WTC11 (cell line): ENCODE data around the gene CEMIP.

ENCODE experiments used
- AFF4 ChIP-seq: sonication (generic); formaldehyde crosslinking; IDR thresholded peaks from 2 replicates; pipeline ENCODE4 v1.8.1; 2023; ENCODE audit warnings: mild to moderate bottlenecking, missing genetic modification reagents, borderline replicate concordance
- ARID4B ChIP-seq: sonication (generic); formaldehyde crosslinking; IDR thresholded peaks from 2 replicates; pipeline ENCODE4 v1.8.0; 2023; ENCODE audit warnings: missing genetic modification reagents, mild to moderate bottlenecking, borderline replicate concordance
- ATF1 ChIP-seq: sonication (generic); formaldehyde crosslinking; IDR thresholded peaks from 2 replicates; pipeline ENCODE4 v1.8.1; 2023; ENCODE audit warnings: mild to moderate bottlenecking, moderate library complexity, missing genetic modification reagents
- CTCF ChIP-seq: fragments of 200-600 bp; IDR thresholded peaks from 2 replicates; pipeline ENCODE4 v1.8.0; 2022; ENCODE audit warnings: antibody characterized with exemption
- E2F1 ChIP-seq: sonication (generic); formaldehyde crosslinking; IDR thresholded peaks from 2 replicates; pipeline ENCODE4 v1.8.0; 2022; ENCODE audit warnings: mild to moderate bottlenecking, missing genetic modification reagents
- E2F4 ChIP-seq: sonication (generic); formaldehyde crosslinking; IDR thresholded peaks from 2 replicates; pipeline ENCODE4 v1.8.1; 2022; ENCODE audit warnings: low read depth, mild to moderate bottlenecking, moderate library complexity, missing genetic modification reagents, borderline replicate concordance
- E2F5 ChIP-seq: sonication (generic); formaldehyde crosslinking; IDR thresholded peaks from 2 replicates; pipeline ENCODE4 v1.8.1; 2022; ENCODE audit warnings: mild to moderate bottlenecking, moderate library complexity, missing genetic modification reagents
- FOXJ3 ChIP-seq: sonication (generic); formaldehyde crosslinking; IDR thresholded peaks from 2 replicates; pipeline ENCODE4 v1.9.0; 2021; ENCODE audit warnings: missing genetic modification reagents, mild to moderate bottlenecking, borderline replicate concordance
- FOXK1 ChIP-seq: sonication (generic); formaldehyde crosslinking; IDR thresholded peaks from 2 replicates; pipeline ENCODE4 v1.8.0; 2022; ENCODE audit warnings: mild to moderate bottlenecking, moderate library complexity, missing genetic modification reagents
- HMGXB4 ChIP-seq: sonication (generic); formaldehyde crosslinking; IDR thresholded peaks from 2 replicates; pipeline ENCODE4 v1.8.1; 2023; ENCODE audit warnings: mild to moderate bottlenecking, moderate library complexity, missing genetic modification reagents
- MAX ChIP-seq: sonication (generic); formaldehyde crosslinking; IDR thresholded peaks from 2 replicates; pipeline ENCODE4 v1.8.0; 2022; ENCODE audit warnings: mild to moderate bottlenecking, missing genetic modification reagents
- SMAD3 ChIP-seq: sonication (generic); formaldehyde crosslinking; IDR thresholded peaks from 2 replicates; pipeline ENCODE4 v1.8.0; 2022; ENCODE audit warnings: missing genetic modification reagents, mild to moderate bottlenecking, borderline replicate concordance

GRCh38 chr15:80984856-80985255 is 205.7 kb downstream of the CEMIP start:
- TF ChIP-seq ARID4B (CRISPR knock-in tag) = no peak
- no peak for TF ChIP-seq MAX (CRISPR knock-in tag)
- no peak for TF ChIP-seq FOXK1 (CRISPR knock-in tag)
- no peak for TF ChIP-seq ATF1 (CRISPR knock-in tag)
- TF ChIP-seq CTCF = no peak
- no peak for TF ChIP-seq SMAD3 (CRISPR knock-in tag)
- TF ChIP-seq AFF4 = no peak
- no peak for TF ChIP-seq E2F5 (CRISPR knock-in tag)
- TF ChIP-seq HMGXB4 (CRISPR knock-in tag) = no peak
- no peak for TF ChIP-seq FOXJ3
- TF ChIP-seq E2F1 (CRISPR knock-in tag) = no peak
- no peak for TF ChIP-seq E2F4 (CRISPR knock-in tag)
